ENCODE measurements around the gene HOXB3.

Gene HOXB3

DNA sequence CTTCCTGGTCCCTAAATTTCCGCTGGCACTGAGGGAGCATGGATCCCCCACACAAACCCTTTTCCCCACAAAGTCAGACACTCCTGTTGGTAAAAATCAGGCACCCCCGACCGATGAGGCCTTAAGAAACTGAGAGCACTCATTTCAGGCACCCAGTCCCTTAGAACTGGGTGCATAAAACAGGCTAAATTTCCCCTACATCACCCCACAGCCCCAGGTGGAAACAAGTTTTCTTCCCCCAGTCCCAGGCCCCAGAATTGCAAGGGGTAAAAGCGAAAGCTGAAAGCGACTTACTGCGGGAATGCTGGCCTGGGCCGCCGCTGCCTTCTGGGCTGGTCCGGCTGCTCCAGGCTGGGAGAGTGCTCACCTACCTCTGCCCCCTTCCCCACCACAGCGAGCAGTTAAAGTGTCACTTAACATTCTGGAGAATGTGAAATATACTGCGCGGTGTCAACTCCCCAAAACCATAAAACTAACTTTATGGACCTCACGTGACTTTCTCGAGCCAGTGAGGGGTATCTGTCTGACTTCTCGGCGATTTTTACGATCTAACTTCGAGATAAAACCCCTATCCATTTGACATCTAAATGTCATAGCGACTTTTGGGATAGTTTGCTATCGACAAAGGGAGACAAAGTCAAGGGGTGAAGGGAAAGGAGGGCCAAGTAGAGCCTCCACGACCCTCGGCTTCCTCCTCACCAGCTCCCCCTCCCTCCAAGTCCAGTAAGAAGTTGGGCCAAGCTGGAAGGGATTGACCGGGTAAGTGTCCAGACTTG, at the start of gene HOXB3:
Gene HOXB3 (minus strand): TSS at position 411 of the 776 bp plus-strand sequence. CDS start 37,767 bp downstream, outside the sequence.
- DNase-seq (ENCODE audit: low spot score) = no peak

DNA sequence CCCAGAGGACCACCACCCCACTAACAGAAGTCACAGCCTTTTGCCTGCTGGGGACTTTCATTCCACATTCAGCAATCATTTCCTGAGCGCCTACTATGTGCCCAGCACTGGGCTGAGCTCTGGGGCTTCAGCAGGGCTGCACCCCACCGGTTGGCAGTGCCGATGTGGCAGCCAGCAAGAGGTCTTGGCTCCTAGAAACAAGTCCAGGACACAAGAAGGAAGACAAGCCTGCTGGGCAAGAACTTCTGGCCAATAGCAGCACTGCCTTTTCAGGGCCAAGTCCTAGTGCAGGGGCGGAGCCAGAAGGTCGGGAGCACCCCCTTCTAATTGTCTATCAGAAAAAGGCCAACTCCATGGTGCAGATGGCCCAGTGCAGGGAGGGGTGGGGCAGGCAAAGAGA, 49.1 kb upstream of the HOXB3 start:
- no peak for DNase-seq (ENCODE audit: low spot score)

DNA sequence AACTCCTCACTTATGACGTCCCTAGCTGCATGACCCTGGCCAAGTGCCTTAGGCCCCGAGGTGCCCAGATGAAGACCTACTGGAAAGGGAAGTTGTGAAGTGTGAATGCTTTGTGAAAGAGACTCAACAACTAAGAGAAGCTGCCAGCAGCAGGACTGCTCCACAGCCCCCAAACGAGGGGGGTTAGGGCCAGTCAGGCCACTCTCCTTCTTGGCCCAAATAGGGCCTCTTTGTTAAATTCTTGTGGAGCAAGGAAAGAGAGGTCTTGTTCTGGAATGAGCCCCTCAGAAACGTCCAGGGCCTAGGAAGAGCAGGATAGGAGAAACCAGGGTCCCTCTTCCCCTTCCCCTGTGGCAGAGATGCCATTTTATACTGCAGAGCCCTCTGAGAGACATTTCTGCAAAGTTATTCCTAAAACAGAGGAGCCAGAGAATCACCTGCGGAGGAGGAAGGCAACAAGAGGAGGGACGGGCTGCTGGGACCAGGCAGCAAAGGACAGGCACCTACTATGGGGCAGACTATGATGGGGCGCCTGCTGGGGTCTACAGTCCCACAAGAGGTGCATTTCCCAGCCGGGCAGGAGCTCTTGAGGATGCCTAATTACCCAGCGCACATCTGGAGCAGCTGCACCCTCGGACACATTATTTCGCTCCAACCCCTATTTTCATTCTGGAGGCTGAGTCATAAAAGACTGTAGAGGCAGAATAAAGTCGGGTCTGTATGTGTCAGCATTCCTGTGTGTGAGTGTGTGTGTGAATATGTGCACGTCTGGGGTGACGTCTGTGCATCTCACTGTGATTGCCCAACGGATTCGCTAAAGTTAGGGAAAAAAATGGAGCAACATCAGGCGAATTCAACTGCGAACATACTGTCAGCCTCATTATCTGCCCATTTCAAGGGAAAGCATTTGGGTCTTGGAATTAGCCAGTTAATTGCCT, 47.6 kb upstream of the HOXB3 start:
- no peak for DNase-seq (ENCODE audit: low spot score)

DNA sequence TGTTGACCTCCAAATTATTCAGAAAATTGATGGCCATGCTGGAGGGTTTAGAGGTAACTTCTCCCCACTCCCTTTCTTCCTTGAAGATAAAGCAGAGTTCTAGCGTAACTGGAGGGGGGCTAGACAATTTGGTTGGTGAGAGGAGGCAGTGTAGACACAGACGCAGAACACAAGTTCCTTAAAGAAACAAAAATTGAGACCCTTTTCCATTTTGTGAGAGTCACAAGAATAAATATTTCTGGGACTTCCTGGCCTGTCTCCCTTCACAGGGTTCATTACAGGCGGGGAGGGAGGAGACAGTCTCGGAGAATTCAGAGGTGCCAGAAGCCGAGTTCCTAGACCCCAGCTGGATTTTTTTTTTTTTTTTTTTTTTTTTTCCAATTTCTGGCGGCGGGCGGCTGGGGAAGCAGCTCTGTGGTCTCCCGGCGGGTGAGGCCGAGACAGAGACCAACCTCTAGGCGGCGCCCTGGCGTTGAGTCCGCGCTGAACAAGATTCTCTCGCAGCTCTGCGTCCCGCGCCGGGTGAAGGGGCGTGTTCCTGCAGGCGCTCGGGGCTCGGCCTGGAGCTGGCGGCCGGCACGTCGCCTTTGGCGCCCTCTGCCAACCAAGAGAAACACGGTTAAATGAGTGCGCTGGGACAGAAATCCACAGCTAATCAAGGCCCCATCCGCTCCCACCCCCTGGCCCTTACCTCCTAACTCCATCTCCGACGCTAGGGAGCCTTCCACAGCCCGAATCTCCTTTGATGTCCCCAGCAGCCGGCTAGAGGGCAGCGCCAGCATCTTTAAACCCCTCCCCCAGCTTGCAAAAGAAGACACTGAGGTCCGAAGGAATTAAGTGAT, 46.4 kb upstream of the HOXB3 start:
- peak; percentile 78 for DNase-seq (ENCODE audit: low spot score)

DNA sequence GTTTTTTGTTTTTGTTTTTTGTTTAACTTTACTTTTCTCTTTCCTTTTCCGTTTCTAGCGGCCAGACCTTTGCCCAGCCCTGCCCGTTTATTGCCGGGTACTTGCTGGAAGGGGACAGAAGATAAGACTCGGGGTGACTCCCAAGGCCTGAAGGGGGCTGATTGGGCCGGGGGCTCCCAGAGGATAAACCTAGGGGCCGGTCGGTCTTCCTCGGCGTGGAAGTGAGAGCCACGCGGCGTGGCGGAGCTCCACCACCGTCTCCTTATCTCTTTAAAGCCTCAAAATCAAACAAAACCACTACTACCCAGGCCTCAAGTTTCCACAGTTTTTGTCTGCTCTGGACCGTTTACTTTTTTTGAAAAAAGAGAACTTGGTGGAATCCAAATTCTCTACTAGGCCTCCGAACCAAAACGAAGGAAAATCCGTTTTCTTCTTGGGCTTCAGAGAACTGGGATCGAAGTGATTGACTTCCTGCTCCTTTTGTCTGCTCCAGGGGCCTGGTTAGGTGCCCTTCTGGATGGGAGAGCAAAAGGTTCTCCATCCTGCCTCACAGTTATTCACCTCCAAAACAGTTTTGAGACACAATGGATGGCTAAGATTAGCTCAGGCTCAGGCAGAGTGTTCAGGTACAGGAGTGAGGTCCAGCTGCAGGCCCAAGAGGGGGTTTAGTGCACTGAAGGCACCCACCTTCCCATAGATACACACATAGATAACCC, 44.6 kb upstream of the HOXB3 start:
- DNase-seq (ENCODE audit: low spot score) = no peak

DNA sequence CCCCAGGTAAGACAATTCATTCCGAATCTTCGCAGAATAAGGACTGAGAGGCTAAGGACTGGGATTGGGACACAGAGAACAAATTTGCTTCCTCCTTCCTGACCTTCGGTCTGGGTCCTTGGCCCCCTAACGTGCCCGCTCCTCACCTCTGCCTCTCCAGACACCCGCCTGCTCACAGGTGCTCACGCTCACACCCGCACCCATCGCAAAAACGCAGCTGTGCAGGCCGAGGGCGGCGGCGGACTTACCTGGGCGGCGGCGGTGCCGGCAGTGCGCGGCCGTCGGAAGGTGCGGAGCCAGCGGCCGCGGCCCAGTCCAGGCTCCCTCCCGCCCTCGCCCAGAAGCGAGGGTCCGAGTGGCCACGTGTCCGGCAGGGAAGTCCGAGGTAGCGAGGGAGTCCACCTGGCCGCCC, 43.2 kb upstream of the HOXB3 start:
- no peak for DNase-seq (ENCODE audit: low spot score)

DNA sequence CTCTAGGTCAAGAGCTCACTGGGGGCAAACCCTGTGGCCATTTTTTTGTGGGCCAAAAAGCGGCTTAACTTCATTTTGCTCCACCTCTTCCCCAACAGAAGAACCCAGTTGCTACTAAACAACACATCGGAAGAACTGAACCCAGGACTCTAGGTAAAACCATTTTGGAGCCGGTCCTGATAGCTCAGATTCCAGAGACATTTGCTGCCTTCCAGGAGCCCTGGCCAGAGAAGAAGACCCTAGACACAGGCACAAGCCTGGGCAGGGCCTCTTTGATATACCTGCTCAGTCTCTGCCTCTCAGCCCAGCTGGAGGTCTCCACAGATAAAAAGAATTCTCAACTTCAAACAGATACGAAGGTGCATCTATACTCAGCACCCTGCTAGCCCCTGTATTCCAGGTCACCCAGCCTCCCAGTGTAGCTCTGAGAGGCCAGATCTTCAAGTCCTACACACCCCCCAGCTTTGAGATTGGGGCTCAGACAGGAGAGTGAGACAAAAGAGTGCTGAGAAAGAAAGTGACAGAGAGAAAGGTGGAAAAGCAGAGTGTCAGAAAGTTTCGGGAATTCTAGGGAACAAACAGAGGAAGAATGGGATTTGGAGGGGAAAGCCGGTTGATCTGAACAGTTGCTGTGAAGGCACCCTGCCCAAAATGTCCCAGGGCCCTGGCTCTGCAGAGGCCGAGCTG, 42.7 kb upstream of the HOXB3 start:
- no peak for DNase-seq (ENCODE audit: low spot score)

DNA sequence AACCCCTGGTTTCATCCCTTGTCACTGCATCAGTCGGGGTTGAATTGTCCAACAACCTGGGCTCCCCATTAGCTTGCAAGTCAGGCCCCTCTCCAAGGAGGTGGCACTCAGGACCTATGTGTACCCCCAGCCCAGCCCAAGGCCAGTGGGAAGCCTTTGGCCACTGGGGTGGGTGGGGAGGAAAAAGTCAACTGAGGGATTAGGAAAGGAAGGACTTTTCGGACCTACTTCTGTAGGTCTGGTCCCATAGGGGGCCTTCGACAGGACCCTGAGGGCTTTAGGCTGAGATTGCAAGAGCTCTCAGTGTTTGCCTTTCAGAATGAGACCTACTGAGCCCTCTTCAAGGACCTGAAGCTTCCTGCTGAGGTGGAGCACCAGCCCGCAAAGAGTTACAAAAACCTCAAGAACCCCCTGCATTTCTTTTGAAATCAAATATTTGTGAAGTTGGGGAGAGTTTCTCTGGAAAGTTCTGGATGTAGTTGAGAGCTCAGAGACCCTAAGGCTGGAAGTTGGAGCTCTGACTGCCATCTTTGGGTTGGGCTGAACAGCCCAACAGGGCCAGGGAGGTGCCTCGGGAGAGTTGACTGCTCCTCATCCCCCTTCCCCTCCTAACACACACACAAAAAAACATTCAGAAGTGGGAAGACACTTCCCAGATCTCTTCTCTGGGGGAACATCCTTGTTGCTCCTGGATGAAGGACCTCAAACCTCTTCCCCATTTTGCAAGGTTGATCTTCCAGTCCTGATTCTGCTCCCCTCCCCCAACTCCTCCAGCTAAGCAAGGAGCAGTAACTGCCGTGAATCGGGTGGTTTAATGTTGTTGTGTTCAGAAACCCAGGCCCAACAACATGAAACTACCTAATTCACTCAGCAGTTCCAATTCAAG, 41.9 kb upstream of the HOXB3 start:
- DNase-seq (ENCODE audit: low spot score) = no peak

DNA sequence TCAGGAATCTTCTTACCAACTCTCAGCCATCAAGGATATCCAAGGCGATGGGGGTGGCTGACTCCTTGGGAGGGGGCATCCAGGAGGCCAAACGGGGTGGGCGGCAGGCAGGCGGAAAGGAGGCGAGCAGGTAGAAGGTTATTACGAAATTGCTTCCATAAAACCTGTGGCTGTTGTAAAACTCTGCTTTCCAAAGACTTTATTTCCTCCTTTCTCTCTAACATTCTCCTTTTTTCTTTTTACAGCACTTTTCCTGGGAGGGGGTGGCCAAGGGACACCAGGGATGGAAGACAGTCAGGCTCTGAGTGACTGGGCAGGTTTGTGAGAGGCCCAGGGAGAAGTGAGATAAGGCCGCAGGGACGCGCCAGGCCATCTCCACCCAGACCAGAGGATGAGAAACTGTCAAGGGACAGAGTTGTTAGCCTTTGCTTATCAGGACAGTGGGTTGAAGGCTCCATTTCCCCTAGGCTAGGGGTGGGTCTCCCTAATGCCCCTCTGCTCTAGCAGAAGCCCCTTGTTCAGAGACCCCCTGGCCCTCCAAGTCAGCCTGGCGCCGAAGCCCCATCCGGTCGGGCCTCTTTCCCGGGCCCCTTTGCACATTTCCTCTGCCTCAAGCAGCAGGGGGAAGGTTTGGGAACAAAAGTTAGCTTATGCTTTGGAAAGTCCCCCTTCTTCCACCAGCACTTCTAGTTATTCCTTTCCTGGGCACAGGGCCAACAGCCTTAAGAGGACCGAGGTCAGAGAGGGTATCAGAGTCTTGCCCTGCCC, 41.1 kb upstream of the HOXB3 start:
- DNase-seq (ENCODE audit: low spot score) = no peak

DNA sequence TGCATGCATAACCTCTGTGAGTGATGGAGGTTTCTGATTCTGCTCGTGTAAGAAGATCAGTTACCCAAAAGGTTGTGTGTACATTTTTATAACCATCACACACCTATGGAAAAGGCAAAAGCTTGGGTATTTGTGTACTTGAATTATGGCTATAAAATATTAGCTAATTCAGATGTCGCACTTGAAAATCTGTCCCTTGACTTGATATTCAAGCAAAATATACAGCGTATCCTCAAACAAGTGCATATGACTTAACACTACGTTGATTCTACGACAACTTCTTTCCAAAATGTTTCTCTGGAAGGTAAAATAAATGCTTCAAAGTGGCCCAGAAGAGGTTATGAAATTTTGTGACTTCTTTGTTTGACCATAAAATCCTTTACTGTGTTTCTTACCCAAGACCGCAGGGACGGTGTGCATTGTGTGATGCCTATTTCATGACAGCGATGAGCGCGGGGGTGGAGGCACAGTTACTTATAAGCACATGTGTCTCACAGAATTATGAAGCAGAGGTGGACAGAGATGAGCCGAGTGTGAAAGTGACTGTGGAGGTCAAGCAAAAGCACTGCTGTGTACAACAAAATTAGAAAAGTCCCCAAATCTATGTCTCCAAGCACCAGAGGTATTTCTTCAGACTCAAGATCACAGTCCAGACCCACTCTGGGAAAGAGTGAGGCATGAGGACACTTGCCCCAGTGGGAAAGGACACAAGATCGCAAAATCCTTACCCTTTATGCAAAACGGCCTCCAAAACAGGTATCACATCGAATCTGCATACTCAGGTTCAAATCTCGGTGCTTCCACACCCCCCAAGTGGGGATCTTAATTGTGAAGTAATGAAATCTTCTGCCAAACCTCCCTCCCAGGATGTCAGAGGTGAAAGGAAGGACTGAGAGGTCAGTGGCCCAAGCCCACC, 40.2 kb upstream of the HOXB3 start:
- no peak for DNase-seq (ENCODE audit: low spot score)

DNA sequence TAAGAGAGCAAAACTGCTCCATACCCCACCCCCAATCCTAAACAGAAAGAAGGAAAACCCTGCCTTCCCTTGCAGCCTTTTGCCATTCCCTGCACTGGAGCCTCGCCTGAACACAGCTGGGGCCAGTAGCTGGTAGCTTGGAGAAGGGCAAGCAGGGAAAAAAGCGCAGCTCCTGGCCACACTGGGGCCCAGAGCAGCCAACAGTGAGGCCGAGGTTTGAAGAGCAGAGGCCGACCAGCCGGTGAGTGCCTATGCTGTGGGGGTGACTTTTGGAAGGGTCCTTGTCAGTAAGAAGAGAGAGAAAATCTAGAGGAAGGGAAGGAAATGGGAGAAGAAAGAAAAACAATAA, 39.3 kb upstream of the HOXB3 start:
- DNase-seq (ENCODE audit: low spot score) = no peak

DNA sequence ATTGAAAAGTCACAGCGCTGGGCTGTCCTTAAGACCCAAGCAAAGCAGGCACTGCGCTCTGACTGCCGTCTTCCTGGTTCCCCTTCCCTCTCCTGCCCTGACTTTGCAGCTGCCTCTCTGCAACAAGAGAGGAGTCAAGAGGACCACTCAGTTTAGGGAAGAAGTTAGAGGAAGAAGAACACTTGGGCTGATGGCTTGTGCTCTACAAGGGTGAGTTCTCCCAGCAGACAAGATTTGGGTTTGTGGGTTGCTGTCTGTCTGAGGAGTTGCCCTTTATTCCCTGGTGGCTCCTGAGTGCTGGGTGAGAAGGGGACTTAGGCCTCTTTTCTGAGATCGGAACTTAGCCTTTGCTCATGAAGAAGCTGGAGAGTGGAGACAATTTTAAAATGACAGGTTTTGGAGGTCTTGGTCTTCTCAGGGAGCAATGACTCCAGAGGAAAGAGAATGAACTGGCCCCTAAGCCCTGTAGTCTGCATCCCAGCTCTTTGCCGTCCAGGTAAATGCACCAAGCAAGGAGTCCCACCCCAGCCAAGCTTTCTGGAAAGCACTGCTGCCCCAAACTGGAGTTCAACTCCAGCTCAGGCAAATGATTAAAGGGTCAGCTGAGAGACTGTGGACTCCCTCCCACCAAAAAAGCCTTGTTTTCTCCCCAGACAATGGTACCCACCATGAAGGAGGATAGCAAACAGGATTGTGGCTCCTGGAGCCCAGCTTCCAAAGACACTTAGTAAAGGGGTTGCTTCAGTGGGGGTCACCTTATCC, 38.8 kb upstream of the HOXB3 start:
- no peak for DNase-seq (ENCODE audit: low spot score)

DNA sequence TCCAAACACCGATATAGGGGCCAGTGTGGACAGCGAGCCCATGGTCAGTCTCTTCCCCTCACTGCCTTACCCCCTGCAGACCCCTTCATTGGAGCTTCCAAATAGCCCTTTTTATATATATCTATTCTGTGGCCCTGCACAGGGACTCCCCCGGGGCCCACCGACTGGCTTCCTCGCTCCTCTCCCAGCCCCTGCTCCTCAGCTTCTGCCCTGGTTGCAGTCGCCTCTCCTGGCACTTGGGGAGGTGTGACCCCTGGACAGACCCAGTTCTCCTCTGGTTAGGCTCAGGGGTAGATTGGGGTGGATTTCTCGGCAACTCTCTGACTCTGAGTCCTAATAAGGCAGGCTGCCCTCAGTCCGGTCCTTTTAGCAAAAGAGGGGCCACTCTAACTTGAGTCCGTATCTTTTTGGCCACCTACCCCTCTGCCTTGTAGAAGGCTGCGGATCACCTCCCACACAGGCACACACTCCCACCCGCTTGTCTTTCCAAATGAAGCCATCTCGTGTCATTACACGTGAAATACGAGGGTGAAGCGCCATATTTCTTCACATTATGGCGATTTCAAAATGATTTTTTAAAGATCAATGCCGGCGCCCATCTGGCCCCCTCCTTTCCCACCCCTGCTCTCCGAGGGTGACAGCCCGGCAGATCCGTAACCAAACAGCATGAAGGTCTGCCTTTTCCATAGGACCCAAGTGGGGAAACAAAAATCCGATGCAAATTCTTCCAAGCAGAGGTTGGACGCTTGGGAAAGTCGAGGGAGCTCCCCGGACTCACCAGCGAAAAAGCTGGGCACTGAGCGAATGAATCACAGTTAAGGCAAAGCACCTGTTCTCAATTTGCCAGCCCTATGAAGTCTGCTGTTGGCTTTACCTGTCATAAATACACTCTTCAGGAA, 37.8 kb upstream of the HOXB3 start:
- no peak for DNase-seq (ENCODE audit: low spot score)

DNA sequence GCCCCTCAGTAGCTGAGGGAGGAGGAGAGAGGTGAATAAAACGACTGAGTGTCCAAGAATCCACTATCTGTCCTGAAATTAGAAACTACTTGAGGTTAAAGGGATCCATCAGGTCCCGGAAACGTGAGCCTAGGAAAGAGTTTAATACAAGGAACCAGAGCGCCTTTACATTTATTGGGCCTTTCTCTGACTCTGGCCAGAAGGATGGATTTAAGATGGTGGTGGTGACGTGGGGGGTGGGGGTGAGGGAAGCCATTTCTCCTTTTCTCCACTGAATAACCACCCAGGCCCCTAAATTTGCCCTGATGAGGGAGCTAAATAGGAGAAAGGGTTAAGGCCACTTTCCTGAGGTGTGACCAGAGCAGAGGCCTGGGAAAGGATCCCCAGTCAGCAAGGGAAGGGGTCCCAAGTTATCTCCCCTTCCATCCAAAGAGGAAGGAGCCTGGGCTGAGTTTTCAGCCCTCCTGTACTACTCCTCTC, 37.1 kb upstream of the HOXB3 start:
- no peak for DNase-seq (ENCODE audit: low spot score)

DNA sequence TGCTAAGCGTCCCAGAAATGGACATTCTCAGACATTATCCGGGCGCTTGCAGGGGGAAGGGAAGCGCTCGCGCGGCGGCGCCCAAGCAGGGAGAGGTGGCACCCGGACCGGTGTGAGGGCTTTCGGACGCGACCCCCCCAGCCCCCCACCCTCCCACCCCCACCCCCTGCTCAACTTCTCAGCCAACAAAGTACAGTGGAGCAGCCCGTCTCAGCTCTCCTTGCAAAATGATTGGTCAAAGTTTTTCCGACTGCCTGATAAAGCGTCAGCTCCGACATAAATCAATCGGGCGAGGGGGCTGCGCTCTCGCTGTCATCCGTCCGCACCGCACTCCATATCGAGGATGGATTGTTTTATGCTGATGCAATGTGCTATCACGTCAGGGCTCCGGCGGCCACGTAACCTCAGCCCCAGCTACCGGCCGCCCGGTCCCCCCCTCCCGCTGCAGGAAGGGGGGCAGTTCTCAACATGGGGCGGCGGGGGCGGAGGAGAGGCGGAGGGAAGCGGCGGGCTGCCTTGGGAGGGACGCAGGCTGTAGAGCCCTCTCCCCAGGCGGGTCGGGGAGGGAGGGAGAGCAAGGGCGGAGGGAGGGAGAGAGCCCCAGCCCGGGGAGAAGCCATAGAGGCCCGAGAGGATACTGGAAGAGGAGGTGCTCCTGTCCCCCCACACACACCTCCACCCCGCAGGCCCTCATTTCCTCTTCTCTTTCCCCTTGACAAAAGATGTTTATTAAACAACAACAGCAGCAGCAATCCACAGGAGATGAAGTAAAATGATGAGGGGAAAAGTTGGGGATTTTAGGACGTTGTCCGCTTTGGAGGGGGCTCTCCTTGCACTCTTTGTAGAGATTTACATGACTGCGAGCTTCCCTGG, 36.4 kb upstream of the HOXB3 start, which contains the start of gene HOXB9:
Gene HOXB9 (minus strand): TSS at position 114 of the 873 bp plus-strand sequence. CDS start 89 bp downstream, at position 25.
- no peak for DNase-seq (ENCODE audit: low spot score)

All from COLO829 (cell line).